ENCODE results near the gene ALAD.
A peak's percentile ranks its signal among the peaks of the same experiment; 100 is the strongest.
"Not testable (repeated sequence)": the region's sequence is repeated elsewhere in the genome, so short reads cannot be mapped to it uniquely, and the experiment has no call there.

Gene ALAD

DNA sequence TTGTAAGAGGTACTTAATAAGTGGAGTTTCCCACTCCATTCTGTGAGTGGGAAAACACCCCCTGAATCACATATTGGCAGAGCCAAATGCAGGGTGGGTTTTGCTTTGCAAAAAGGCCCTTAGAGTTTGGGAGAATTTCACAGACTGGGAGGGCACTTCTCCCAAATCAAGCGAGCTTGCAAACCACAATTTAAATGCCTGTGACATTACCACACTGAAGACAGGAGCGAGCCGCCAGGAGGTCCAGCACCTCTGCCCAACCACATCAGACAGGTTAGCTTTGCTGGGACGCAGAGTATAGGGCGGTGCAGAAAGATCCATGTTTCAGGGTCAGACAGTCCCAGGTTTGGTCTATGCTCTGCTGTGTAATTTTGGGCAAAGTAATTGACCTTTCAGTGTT is 2.3 kb downstream of the ALAD start:
- no peak for DNase-seq (ENCODE audit: low spot score)

DNA sequence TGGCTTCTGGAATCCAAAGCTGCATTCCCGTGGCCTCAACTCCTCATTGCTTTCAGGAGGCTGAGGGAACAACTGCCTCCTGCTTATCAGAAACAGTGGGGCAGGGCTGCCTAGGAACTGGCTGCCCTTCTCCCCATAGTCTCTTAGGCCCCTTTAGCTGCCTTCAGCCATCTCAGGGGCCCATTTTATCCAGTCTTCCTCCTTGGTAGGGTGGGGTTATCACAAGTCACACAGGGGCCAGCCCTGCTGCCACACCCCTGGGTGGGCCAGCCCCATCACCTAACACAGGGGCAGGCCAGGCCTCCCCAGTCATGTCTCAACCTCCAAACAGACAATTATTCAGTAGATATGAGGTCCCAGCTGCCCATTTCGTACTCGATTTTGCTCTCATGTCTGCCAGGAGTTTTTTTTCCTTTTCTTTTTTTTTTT is 3.9 kb downstream of the ALAD start:
- DNase-seq (ENCODE audit: low spot score): no peak

DNA sequence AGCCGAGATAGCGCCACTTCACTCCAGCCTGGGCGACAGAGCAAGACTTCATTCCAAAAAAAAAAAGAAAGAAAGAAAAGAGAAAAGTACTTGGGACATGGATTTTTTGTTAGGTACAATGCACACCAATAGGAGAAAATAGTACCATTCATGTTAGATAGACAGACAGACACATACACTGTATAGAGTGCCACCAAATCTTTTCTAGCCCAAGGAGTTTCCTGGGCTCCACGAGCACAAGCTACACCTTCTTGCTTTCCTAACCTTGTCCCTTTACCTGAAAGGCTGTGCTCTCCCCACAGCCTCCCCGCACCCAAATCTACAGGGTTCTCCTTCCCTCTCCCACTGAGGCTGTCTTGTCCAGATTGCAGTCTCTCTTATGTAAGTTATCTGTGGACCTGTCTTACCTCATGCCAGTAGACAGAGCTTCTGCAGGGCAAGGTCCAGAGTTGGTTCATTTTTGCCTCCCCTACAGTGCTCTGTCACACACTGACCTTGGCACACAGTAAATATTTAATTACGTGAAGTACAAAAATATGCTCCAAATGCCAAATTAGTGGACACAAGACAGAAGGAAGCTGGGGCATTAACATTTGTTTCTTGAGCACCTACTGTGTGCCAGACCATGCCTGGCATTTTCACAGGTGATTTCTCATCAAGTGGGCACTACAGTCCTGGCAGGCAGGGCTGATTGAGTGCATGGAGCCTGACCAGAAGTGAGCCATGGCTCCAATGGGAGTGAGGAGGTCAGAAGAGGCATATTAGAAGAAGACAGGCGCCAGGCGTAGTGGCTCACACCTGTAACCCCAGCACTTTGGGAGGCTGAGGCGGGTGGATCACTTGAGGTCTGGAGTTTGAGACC is 5.9 kb downstream of the ALAD start:
- no peak for DNase-seq (ENCODE audit: low spot score)

DNA sequence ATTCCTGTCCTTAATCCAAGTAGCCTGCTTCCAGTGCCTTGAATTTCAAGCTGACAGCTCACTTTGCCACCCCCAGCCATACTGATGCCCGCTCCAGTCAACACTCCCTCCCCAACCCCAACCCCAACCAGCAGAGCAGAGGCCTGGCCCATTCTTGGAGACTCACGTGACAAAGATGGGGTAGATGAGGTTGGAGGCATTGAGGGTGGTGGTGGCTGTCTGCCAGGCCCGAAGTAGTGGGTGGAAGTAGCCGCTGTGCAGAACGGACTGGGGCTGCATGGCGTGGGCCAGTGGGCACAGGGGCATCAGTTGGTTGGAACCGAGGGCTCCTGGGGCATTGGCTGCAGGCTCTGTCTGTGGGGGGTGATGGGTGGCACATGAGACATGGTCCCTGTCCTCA is 7.8 kb downstream of the ALAD start:
- DNase-seq (ENCODE audit: low spot score): peak; percentile 41

GRCh38 chr9:113391917-113392316 is 9.2 kb downstream of the ALAD start:
- no peak for DNase-seq (ENCODE audit: low spot score)

DNA sequence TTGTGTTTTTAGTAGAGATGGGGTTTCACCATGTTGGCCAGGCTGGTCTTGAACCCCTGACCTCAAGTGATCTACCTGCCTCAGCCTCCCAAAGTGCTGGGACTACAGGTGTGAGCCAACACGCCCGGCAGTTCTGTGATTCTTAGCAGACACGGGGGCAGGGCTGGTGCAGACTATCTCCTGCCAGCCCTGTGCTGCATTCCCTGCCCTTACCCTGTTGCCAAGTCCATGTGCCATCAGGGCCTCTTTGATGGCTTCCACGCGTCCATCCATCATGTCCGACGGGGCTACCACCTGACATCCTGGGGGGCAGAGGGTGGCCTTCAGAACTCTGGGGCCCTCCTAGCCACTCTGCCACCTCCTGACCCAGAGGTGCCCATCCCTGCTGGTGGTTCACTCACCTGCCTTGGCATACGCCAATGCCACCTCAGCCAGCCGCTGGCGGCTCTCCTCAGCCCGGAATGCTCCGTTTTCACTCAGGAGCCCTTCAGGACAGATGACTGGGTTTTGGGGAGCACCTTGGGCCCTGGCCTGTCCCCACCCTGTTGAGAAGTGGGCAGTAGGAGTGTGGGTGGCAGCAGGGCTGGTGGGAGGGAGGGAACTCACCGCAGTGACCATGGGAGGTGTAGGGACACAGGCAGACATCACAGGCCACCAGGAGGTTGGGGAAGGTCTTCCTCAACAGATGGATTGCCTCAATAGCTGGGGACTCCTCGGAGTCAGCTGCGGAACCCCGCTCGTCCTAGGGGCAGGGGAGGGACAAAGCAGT is 10.7 kb downstream of the ALAD start:
- DNase-seq (ENCODE audit: low spot score): no peak

DNA sequence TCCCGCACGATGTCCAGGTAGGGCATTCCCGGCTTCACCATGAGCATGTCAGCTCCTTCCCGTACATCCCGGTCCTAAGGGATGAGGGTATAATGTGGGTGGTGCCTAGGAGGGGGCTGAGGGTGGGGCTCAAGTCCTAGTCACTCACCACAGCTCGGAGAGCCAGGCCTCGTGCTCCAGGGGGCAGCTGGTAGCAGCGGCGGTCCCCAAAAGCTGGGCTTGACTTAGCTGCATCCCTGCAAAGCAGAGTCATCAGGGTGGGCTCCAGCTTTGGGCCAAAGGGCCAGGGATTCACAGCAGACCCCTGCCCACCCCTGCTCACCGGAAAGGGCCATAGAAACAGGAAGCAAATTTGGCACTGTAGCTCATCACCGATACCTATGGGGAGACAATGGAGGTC is 11.6 kb downstream of the ALAD start:
- DNase-seq (ENCODE audit: low spot score): no peak

DNA sequence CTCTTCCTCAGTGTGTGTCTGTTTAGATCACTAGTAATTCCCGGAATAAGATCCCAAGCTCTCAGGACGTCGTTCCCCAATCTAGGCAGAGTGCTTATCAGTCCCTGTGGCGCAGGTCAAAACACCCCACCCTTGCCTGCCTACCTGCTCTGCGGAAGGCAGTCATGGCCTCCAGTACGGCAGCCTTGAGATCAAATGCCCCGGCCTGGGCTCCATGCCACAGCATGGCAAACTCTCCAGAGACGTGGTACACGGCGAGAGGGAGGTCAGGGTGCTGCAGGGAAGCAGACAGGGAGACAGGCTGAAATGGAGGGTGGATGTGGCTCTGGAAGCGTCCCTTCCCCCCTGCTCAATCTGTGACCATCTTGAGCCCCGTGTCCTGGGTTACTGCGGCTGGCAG is 12.3 kb downstream of the ALAD start:
- DNase-seq (ENCODE audit: low spot score): no peak

GRCh38 chr9:113387560-113388230 is 13.4 kb downstream of the ALAD start:
- no peak for DNase-seq (ENCODE audit: low spot score)

- DNase-seq (ENCODE audit: low spot score): no peak
These were observed 14.3 kb downstream of the ALAD start for GRCh38 chr9:113386571-113387393.

- no peak for DNase-seq (ENCODE audit: low spot score)
These were observed 19.1 kb downstream of the ALAD start for GRCh38 chr9:113381909-113382411.

DNA sequence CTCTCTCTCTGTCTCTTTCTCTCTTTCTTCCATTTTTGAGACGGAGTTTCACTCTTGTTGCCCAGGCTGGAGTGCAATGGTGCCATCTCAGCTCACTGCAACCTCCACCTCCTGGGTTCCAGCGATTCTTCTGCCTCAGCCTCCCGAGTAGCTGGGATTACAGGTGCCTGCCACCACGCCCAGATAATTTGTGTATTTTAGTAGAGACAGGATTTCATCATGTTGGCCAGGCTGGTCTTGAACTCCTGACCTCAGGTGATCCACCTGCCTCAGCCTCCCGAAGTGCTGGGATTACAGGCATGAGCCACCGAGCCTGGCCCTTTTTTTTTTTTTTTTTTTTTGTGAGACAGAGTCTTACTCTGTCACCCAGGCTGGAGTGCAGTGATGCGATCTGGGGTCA is 19.6 kb downstream of the ALAD start:
- not testable (repeated sequence) for DNase-seq (ENCODE audit: low spot score)

DNA sequence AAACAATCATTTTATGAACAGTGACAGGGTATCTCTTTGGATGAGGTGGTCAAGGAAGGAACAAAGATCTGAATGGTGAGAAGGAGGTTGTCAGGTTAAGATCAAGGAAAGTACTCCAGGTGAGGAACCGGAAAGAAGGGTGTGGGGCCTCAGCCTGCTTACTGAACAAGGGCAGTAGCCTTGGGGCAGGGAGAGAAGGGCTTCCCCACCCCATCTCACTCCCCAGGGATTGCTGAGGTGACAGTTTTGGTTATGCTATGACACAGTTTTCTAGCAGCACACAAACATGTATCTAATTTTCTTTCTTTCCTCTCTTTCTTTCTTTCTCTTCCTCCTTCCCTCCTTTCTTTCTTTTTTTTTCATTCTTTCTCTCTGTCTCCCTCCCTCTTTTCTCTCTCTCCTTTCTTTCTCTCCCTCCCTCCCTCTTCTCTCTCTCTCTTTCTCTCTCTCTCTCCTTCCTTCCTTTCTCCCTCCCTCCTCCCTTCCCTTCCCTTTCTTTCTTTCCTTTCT is 20.2 kb downstream of the ALAD start:
- no peak for DNase-seq (ENCODE audit: low spot score)

DNA sequence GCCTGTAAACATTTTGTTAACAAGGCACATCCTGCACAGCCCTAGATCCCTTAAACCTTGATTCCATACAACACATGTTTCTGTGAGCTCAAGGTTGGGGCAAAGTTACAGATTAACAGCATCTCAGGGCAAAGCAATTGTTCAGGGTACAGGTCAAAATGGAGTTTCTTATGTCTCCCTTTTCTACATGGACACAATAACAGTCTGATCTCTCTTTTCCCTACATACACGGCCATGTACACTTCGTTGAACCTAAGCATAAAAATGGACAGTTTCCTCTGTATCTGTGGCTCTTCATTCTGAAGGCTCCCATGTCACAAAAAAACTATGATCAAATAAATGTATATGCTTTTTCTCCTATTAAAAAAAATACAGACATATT is 21.3 kb downstream of the ALAD start:
- not testable (repeated sequence) for DNase-seq (ENCODE audit: low spot score)

GRCh38 chr9:113379094-113379828 is 21.8 kb downstream of the ALAD start:
- DNase-seq (ENCODE audit: low spot score): not testable (repeated sequence)

DNA sequence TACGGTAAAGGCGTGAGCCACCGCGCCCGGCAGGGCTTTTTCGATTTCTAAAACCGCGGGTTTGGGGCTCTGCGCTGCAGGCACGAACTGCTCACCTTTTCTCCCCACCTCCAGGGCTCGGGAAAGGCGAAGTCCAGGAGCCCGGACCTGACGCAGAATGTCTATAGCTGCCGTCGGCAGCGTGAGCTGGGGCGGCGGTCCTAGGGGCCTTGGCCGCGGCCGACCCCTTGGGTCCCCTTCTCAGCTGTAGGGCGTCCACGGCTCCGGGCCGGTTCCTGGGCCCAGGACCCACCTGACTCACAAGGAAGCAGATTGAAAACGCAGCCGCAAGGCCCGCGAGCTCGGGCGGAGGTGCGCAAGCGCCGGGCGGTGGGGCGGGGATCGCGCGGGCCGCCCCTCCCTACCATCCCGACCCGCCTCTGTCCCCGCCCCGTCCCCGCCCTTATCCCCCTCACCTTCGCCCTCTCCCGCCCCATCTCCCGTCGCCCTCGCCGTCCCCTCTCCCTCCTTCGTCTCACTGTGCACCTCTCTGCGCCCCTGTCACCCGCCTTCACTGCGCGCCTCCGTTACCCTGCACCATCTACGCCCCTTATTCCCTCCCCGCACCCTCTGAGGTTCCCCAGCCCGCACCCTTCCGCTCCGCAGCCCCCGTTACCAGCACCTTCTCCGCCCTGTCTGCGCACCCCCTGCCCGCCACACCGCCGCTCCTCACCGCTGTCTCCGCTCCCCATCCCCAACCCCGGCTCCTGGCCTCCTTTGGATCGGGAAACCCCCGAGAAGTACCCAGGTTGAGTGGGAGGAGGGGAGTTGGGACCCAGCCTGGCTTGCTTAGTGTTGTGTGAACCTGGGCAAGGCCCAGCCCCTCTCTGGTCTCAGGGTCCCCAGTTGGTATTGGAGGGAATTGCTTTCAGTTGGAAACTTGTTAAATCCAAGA is 24.2 kb downstream of the ALAD start, which contains the start of gene HDHD3:
Gene HDHD3, minus strand, starts transcription at position 353 of the 934 bp plus-strand sequence. CDS start 2,632 bp downstream, outside the sequence.
- peak; percentile 83 for DNase-seq (ENCODE audit: low spot score)

GRCh38 chr9:113375057-113376023 is 25.7 kb downstream of the ALAD start:
- DNase-seq (ENCODE audit: low spot score): no peak
